Measurements from ENCODE around the gene SLC5A4.

SLC5A4 gene

DNA sequence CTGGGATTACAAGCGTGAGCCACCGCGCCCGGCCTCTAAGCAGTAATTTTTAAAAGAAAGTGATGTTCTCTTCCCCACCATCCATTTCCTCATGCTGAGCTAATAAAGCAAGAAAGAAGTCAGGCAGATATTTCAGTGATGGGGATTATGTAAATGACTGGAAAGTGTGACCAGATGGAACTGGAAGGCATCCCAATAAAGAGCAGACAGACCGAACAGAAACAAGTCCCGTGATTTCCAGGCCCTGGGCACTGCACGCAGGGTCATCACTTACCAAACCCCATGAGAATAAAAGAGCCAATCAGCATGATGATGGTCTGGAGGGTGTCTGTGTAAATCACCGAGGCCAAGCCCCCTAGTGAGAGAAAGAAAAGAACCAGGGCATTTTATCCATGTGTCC lies 18.2 kb downstream of the SLC5A4 start:
- Histone ChIP-seq H3K4me1 (ENCODE audit: control insufficient read depth, insufficient read depth, low read length) (no peaks in the 10 kb centered on the region), H3K4me3 (ENCODE audit: low read length in 2 of 2) (no peak overlapping the region), H3K9ac (ENCODE audit: low read length in 2 of 2) (no peak overlapping the region), H3K27me3 (ENCODE audit: control insufficient read depth in 1 of 2, insufficient read depth in 2 of 2, low read length in 2 of 2) (peaks cover 0 to 8% of the 10 kb centered on the region in 2 donors), H3K9me3 (ENCODE audit: control insufficient read depth in 2 of 2, low read length in 2 of 2) (no peaks in the 10 kb centered on the region), H3K27ac (ENCODE audit: low read length) (no peak overlapping the region), H3K36me3 (ENCODE audit: control insufficient read depth in 2 of 2, insufficient read depth in 2 of 2, low read length in 2 of 2) (no peaks in the 10 kb centered on the region)

DNA sequence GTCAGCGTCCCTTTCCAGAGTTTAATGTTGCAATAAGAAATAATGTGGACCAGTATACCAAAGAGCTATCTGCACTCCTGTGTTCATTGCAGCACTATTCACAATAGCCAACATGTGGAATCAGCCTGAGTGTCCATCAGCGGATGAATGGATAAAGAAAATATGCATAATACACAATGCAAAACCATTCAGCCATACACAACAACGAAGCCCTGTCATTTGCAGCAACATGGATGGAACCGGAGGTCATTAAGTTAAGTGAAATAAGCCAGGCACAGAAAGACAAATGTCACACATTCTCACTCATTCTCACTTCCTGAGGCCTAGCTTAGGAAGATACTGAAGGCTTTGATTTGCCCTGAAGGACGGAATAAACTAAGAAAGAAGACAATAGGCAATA lies 22.1 kb downstream of the SLC5A4 start:
- no peaks in the 10 kb centered on the region for H3K9me3 ChIP-seq (ENCODE audit: control insufficient read depth in 2 of 2, low read length in 2 of 2)
- H3K27ac ChIP-seq (ENCODE audit: low read length): no peak overlapping the region
- no peaks in the 10 kb centered on the region for H3K4me1 ChIP-seq (ENCODE audit: control insufficient read depth, insufficient read depth, low read length)
- no peaks in the 10 kb centered on the region for H3K36me3 ChIP-seq (ENCODE audit: control insufficient read depth in 2 of 2, insufficient read depth in 2 of 2, low read length in 2 of 2)
- no peak overlapping the region for H3K9ac ChIP-seq (ENCODE audit: low read length in 2 of 2)
- peaks cover 3 to 6% of the 10 kb centered on the region in 2 donors for H3K27me3 ChIP-seq (ENCODE audit: control insufficient read depth in 1 of 2, insufficient read depth in 2 of 2, low read length in 2 of 2)
- H3K4me3 ChIP-seq (ENCODE audit: low read length in 2 of 2): no peak overlapping the region

DNA sequence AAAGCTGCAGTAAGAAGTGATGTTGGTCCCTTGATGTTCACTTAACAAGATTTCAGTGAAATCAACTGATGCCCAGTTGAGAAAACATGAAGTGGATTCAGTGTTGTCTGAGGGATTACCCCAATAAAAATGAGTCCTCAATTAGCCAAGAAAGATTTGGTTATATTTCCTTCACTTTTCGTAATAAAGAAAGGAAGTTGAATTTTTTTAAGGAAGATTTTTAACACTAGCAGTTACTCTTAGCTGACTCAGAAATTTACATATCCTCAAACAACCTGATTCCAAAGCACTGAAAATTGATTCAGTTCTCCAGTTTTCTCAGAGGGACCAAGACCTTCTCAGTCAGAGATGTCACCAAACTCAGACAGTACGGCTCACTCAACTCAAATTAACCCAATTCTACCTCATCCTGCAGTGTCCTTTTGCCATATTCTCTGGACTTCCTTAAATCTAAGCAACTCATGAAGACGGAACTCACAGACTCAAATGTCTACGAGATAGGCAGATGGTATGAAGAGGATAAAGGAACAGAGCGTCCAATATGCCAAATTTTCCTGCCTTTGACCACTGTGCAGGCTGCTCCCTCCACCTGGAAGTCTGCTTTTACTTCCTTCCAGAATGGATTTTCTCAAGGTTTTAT lies 22.8 kb downstream of the SLC5A4 start:
- Histone ChIP-seq H3K27ac (ENCODE audit: low read length) (no peak overlapping the region), H3K9me3 (ENCODE audit: control insufficient read depth in 2 of 2, low read length in 2 of 2) (peaks cover 0 to under 1% of the 10 kb centered on the region in 2 donors), H3K36me3 (ENCODE audit: control insufficient read depth in 2 of 2, insufficient read depth in 2 of 2, low read length in 2 of 2) (no peaks in the 10 kb centered on the region), H3K4me1 (ENCODE audit: control insufficient read depth, insufficient read depth, low read length) (no peaks in the 10 kb centered on the region), H3K27me3 (ENCODE audit: control insufficient read depth in 1 of 2, insufficient read depth in 2 of 2, low read length in 2 of 2) (peaks cover 3 to 6% of the 10 kb centered on the region in 2 donors), H3K4me3 (ENCODE audit: low read length in 2 of 2) (no peak overlapping the region), H3K9ac (ENCODE audit: low read length in 2 of 2) (no peak overlapping the region)

GRCh38 chr22:32226326-32227104 lies 28.6 kb downstream of the SLC5A4 start:
- Histone ChIP-seq H3K9ac (ENCODE audit: low read length in 2 of 2) (no peak overlapping the region), H3K36me3 (ENCODE audit: control insufficient read depth in 2 of 2, insufficient read depth in 2 of 2, low read length in 2 of 2) (no peaks in the 10 kb centered on the region), H3K4me3 (ENCODE audit: low read length in 2 of 2) (no peak overlapping the region), H3K4me1 (ENCODE audit: control insufficient read depth, insufficient read depth, low read length) (no peaks in the 10 kb centered on the region), H3K27ac (ENCODE audit: low read length) (no peak overlapping the region), H3K9me3 (ENCODE audit: control insufficient read depth in 2 of 2, low read length in 2 of 2) (peaks cover 0 to 3% of the 10 kb centered on the region in 2 donors), H3K27me3 (ENCODE audit: control insufficient read depth in 1 of 2, insufficient read depth in 2 of 2, low read length in 2 of 2) (peaks cover 2 to 3% of the 10 kb centered on the region in 2 donors)

GRCh38 chr22:32222991-32223390 lies 32.2 kb downstream of the SLC5A4 start:
- H3K36me3 ChIP-seq (ENCODE audit: control insufficient read depth in 2 of 2, insufficient read depth in 2 of 2, low read length in 2 of 2): no peaks in the 10 kb centered on the region
- no peak overlapping the region for H3K27ac ChIP-seq (ENCODE audit: low read length)
- H3K27me3 ChIP-seq (ENCODE audit: control insufficient read depth in 1 of 2, insufficient read depth in 2 of 2, low read length in 2 of 2): no peaks in the 10 kb centered on the region
- H3K9ac ChIP-seq (ENCODE audit: low read length in 2 of 2): no peak overlapping the region
- no peak overlapping the region for H3K4me3 ChIP-seq (ENCODE audit: low read length in 2 of 2)
- H3K4me1 ChIP-seq (ENCODE audit: control insufficient read depth, insufficient read depth, low read length): no peaks in the 10 kb centered on the region
- peaks cover 0 to 3% of the 10 kb centered on the region in 2 donors for H3K9me3 ChIP-seq (ENCODE audit: control insufficient read depth in 2 of 2, low read length in 2 of 2)

DNA sequence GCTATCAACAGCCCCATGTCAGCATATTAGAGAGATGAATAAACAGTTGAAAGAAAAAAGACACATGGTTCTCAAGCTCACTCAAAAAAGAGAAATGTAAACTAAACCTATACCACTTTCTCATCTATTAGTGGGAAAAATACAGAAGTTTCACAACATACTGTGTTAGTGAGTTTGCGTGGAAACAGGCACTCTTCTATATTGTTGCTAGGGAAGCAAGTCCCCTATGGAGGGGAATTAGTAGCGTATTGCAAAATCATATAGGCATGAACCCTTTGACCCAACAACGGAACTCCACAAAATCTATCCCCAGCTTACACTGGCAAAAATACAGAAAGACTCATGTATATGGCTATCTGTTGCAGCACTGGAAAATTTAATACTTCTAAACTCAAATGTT lies 36.1 kb downstream of the SLC5A4 start:
- no peaks in the 10 kb centered on the region for H3K27me3 ChIP-seq (ENCODE audit: control insufficient read depth in 1 of 2, insufficient read depth in 2 of 2, low read length in 2 of 2)
- H3K4me1 ChIP-seq (ENCODE audit: control insufficient read depth, insufficient read depth, low read length): no peaks in the 10 kb centered on the region
- no peaks in the 10 kb centered on the region for H3K9me3 ChIP-seq (ENCODE audit: control insufficient read depth in 2 of 2, low read length in 2 of 2)
- no peaks in the 10 kb centered on the region for H3K36me3 ChIP-seq (ENCODE audit: control insufficient read depth in 2 of 2, insufficient read depth in 2 of 2, low read length in 2 of 2)
- no peak overlapping the region for H3K4me3 ChIP-seq (ENCODE audit: low read length in 2 of 2)
- H3K9ac ChIP-seq (ENCODE audit: low read length in 2 of 2): no peak overlapping the region
- H3K27ac ChIP-seq (ENCODE audit: low read length): no peak overlapping the region

DNA sequence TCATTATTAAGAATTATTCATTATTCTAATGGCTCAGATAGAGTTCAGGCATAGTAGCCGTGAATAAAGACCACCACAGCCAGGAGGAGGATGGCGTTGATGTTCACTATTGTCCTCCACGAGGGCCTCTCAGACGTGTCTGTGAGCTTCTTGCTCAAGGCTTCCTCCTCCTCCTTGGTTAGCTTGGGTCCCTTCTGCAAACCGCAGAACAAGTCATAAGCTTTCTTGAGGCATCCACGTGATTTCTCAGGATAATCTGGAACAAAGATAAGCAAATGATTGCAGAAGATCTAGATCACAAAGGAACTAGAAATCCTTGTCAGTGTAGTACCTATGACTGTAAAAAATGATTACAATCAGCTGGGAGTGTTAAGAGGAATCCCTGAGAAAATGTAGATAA lies 36.7 kb downstream of the SLC5A4 start:
- no peak overlapping the region for H3K27ac ChIP-seq (ENCODE audit: low read length)
- H3K27me3 ChIP-seq (ENCODE audit: control insufficient read depth in 1 of 2, insufficient read depth in 2 of 2, low read length in 2 of 2): no peaks in the 10 kb centered on the region
- H3K36me3 ChIP-seq (ENCODE audit: control insufficient read depth in 2 of 2, insufficient read depth in 2 of 2, low read length in 2 of 2): no peaks in the 10 kb centered on the region
- no peak overlapping the region for H3K9ac ChIP-seq (ENCODE audit: low read length in 2 of 2)
- H3K4me3 ChIP-seq (ENCODE audit: low read length in 2 of 2): no peak overlapping the region
- no peaks in the 10 kb centered on the region for H3K4me1 ChIP-seq (ENCODE audit: control insufficient read depth, insufficient read depth, low read length)
- no peaks in the 10 kb centered on the region for H3K9me3 ChIP-seq (ENCODE audit: control insufficient read depth in 2 of 2, low read length in 2 of 2)

DNA sequence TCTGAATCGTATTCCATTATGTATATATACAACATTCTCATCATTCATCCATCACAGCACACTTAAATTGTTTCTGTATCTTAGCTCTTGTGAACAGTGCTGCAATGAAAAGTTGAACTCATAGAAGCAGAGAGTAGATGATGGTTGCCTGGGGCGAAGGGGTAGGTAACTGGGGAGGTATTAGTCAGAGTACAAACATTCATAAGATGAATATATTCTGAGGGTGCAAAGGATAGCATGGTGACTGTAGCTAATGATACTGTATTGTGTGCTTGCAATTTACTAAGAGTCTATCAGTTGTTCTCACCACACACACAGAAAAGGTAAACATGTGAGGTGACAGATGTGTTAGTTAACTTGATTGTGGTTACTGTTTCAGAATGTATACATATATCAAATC lies 37.7 kb downstream of the SLC5A4 start:
- H3K27me3 ChIP-seq (ENCODE audit: control insufficient read depth in 1 of 2, insufficient read depth in 2 of 2, low read length in 2 of 2): no peaks in the 10 kb centered on the region
- H3K4me1 ChIP-seq (ENCODE audit: control insufficient read depth, insufficient read depth, low read length): no peaks in the 10 kb centered on the region
- no peaks in the 10 kb centered on the region for H3K9me3 ChIP-seq (ENCODE audit: control insufficient read depth in 2 of 2, low read length in 2 of 2)
- H3K27ac ChIP-seq (ENCODE audit: low read length): no peak overlapping the region
- no peak overlapping the region for H3K4me3 ChIP-seq (ENCODE audit: low read length in 2 of 2)
- H3K9ac ChIP-seq (ENCODE audit: low read length in 2 of 2): no peak overlapping the region
- H3K36me3 ChIP-seq (ENCODE audit: control insufficient read depth in 2 of 2, insufficient read depth in 2 of 2, low read length in 2 of 2): no peaks in the 10 kb centered on the region

DNA sequence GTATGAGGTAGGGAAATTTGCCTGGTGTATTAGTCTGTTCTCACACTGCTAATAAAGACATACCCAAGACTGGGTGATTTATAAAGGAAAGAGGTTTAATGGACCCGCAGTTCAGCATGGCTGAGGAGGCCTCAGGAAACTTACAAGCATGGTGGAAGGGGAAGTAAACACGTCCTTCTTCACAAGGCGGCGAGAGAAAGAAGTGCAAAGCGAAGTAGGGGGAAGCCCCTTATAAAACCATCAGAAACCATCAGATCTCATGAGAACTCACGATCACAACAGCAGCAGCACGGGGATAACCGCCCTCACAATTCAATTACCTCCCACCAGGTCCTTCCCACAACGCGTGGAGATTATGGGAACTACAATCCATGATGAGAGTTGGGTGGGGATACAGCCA lies 38.2 kb downstream of the SLC5A4 start:
- Histone ChIP-seq H3K27me3 (ENCODE audit: control insufficient read depth in 1 of 2, insufficient read depth in 2 of 2, low read length in 2 of 2) (no peaks in the 10 kb centered on the region), H3K36me3 (ENCODE audit: control insufficient read depth in 2 of 2, insufficient read depth in 2 of 2, low read length in 2 of 2) (no peaks in the 10 kb centered on the region), H3K4me3 (ENCODE audit: low read length in 2 of 2) (no peak overlapping the region), H3K9me3 (ENCODE audit: control insufficient read depth in 2 of 2, low read length in 2 of 2) (no peaks in the 10 kb centered on the region), H3K9ac (ENCODE audit: low read length in 2 of 2) (no peak overlapping the region), H3K27ac (ENCODE audit: low read length) (no peak overlapping the region), H3K4me1 (ENCODE audit: control insufficient read depth, insufficient read depth, low read length) (no peaks in the 10 kb centered on the region)

DNA sequence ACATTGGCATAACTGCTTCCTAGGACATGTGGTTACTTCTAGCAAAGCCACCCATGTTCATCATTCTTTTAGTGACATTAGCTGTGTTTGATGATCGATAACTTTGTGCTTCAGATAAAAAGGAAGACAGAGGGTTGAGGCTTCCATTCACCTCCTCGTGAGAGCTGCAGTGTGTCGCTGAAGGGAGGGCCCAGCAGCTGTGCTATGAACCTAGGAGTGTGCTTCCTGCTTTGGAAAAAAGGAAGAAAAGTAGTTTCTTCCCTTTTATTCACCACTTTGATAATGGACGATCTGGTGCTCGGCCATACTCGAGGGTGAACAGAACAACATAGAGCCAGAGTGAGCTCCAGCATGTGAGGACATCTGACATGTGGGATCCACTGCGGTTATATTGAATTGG lies 44.1 kb downstream of the SLC5A4 start:
- H3K4me1 ChIP-seq (ENCODE audit: control insufficient read depth, insufficient read depth, low read length): no peaks in the 10 kb centered on the region
- no peaks in the 10 kb centered on the region for H3K36me3 ChIP-seq (ENCODE audit: control insufficient read depth in 2 of 2, insufficient read depth in 2 of 2, low read length in 2 of 2)
- H3K27ac ChIP-seq (ENCODE audit: low read length): no peak overlapping the region
- H3K9ac ChIP-seq (ENCODE audit: low read length in 2 of 2): no peak overlapping the region
- peaks cover 0 to 2% of the 10 kb centered on the region in 2 donors for H3K27me3 ChIP-seq (ENCODE audit: control insufficient read depth in 1 of 2, insufficient read depth in 2 of 2, low read length in 2 of 2)
- H3K4me3 ChIP-seq (ENCODE audit: low read length in 2 of 2): no peak overlapping the region
- H3K9me3 ChIP-seq (ENCODE audit: control insufficient read depth in 2 of 2, low read length in 2 of 2): no peaks in the 10 kb centered on the region

DNA sequence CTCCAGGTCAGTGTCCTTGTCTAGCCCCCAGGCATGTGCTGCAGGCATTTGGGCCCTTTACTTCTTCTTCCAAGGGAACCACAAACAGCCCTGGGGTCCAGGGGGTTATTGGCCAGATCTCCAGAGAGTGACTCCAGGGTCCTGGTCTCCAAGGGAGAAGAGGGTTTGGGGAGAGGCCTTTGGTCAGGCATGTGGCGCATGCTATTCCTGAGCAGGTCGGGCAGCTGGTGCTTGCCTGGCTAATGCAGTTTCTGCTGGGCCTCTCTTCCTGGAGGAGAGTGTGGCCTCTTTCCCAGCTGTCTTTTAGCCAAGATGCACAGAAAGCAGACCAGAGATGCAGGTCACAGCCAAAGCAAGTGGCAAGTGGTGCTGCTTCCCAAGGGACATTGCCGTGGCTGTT lies 46.5 kb downstream of the SLC5A4 start:
- H3K9me3 ChIP-seq (ENCODE audit: control insufficient read depth in 2 of 2, low read length in 2 of 2): no peaks in the 10 kb centered on the region
- no peak overlapping the region for H3K9ac ChIP-seq (ENCODE audit: low read length in 2 of 2)
- no peak overlapping the region for H3K4me3 ChIP-seq (ENCODE audit: low read length in 2 of 2)
- H3K27me3 ChIP-seq (ENCODE audit: control insufficient read depth in 1 of 2, insufficient read depth in 2 of 2, low read length in 2 of 2): peaks cover 3 to 6% of the 10 kb centered on the region in 2 donors
- H3K27ac ChIP-seq (ENCODE audit: low read length): no peak overlapping the region
- H3K36me3 ChIP-seq (ENCODE audit: control insufficient read depth in 2 of 2, insufficient read depth in 2 of 2, low read length in 2 of 2): no peaks in the 10 kb centered on the region
- no peaks in the 10 kb centered on the region for H3K4me1 ChIP-seq (ENCODE audit: control insufficient read depth, insufficient read depth, low read length)
